ENCODE measurements around the gene TLR6.
"Not testable (repeated sequence)": the region's sequence is repeated elsewhere in the genome, so short reads cannot be mapped to it uniquely, and the experiment has no call there.

TLR6 gene

GRCh38 chr4:38815885-38816782 lies 40.5 kb downstream of the TLR6 start:
- H3K4me3 ChIP-seq (ENCODE audit: low read depth, low read length) = no peak overlapping the region
- TF ChIP-seq, protein P1, sequence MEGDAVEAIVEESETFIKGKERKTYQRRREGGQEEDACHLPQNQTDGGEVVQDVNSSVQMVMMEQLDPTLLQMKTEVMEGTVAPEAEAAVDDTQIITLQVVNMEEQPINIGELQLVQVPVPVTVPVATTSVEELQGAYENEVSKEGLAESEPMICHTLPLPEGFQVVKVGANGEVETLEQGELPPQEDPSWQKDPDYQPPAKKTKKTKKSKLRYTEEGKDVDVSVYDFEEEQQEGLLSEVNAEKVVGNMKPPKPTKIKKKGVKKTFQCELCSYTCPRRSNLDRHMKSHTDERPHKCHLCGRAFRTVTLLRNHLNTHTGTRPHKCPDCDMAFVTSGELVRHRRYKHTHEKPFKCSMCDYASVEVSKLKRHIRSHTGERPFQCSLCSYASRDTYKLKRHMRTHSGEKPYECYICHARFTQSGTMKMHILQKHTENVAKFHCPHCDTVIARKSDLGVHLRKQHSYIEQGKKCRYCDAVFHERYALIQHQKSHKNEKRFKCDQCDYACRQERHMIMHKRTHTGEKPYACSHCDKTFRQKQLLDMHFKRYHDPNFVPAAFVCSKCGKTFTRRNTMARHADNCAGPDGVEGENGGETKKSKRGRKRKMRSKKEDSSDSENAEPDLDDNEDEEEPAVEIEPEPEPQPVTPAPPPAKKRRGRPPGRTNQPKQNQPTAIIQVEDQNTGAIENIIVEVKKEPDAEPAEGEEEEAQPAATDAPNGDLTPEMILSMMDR (IDR thresholded peaks at IDR 0.05; ENCODE audit: low read depth, low read length, missing control alignments) = no peak
- no peak for DNase-seq (ENCODE audit: low read depth)

DNA sequence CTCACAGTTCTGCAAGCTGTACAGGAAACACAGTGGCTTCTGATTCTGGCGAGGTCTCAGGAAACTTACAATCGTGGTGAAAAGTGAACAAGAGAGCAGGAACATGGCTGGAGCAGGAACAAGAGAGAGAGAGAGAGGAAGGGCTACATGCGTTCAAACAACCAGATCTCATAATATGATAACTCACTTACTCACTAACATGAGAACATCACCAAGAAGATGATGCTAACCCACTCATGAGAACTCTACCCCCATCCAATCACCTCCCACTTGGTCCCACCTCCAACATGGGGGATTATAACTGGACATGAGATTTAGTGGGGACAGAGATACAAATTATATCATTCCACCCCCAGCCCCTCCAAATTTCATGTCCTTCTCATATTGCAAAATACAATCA lies 42.2 kb downstream of the TLR6 start:
- TF ChIP-seq, protein P1 (IDR thresholded peaks at IDR 0.05; ENCODE audit: low read depth, low read length, missing control alignments) = no peak
- DNase-seq (ENCODE audit: low read depth) = no peak
- no peak overlapping the region for H3K4me3 ChIP-seq (ENCODE audit: low read depth, low read length)

- TF ChIP-seq, protein P1 (IDR thresholded peaks at IDR 0.05; ENCODE audit: low read depth, low read length, missing control alignments) = no peak
- DNase-seq (ENCODE audit: low read depth) = no peak
- H3K4me3 ChIP-seq (ENCODE audit: low read depth, low read length) = no peak overlapping the region
These were observed 45.3 kb downstream of the TLR6 start for GRCh38 chr4:38811297-38811696.

- not testable (repeated sequence) for DNase-seq (ENCODE audit: low read depth); H3K4me3 ChIP-seq (ENCODE audit: low read depth, low read length)
These were observed 49.2 kb downstream of the TLR6 start for GRCh38 chr4:38807462-38807861.

- not testable (repeated sequence) for H3K4me3 ChIP-seq (ENCODE audit: low read depth, low read length); DNase-seq (ENCODE audit: low read depth)
These were observed 50.4 kb downstream of the TLR6 start for GRCh38 chr4:38806251-38806650.

DNA sequence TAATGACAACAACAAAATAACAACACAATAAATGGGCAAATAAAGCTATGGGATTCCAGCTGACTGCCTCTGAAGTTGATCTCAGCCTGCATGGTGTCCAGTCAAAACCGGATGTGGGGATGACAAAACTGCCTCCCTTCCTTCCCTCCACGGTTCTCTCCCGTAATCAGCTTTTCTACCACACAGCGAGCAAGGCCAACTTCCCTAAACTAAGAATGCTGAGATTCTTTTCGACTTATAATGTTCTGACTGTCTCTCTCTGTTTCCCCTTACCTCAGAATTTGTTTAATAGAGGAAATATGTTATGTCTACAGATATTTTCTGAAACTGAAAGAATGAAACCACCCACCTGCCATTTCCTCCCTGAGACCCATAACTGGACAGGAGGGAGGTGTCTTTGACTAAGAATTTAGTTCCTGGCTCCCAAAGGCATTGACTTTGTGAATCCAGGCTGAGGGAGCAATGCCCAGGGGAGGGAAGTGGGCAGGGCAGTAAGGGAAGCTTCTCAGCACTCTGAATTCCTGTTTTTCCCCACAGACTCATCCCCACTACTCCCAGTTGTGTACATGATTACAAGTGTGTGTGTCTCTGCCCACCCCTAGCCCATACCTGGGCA lies 51.0 kb downstream of the TLR6 start:
- TF ChIP-seq, protein P1 (IDR thresholded peaks at IDR 0.05; ENCODE audit: low read depth, low read length, missing control alignments) = no peak
- peak overlapping the region; percentile 43; the same call in 1 of the 2 replicates for H3K4me3 ChIP-seq (ENCODE audit: low read depth, low read length)
- DNase-seq (ENCODE audit: low read depth) = peak; percentile 85

- H3K4me3 ChIP-seq (ENCODE audit: low read depth, low read length) = peak within 1 kb of the TSS; percentile 43
- DNase-seq (ENCODE audit: low read depth) = no peak
- TF ChIP-seq, protein P1 (IDR thresholded peaks at IDR 0.05; ENCODE audit: low read depth, low read length, missing control alignments) = peak; percentile 38
These were observed 51.8 kb downstream of the TLR6 start, which contains the start of gene TLR1 for GRCh38 chr4:38804654-38805295. Gene TLR1, minus strand, starts transcription at chr4:38804791. Its CDS starts 5,960 bp downstream, at chr4:38798831.
